GM15510 (cell line): ENCODE measurements around the gene ATXN1.
A peak's percentile ranks its signal among the peaks of the same experiment; 100 is the strongest.

ENCODE experiments used
- POLR2A ChIP-seq: IDR thresholded peaks from 3 replicates; pipeline ENCODE4 v1.6.1; 2011; ENCODE audit warnings: borderline replicate concordance; ENCODE audit not compliant: insufficient read length; ENCODE audit errors: extremely low read depth

The ATXN1 gene

DNA sequence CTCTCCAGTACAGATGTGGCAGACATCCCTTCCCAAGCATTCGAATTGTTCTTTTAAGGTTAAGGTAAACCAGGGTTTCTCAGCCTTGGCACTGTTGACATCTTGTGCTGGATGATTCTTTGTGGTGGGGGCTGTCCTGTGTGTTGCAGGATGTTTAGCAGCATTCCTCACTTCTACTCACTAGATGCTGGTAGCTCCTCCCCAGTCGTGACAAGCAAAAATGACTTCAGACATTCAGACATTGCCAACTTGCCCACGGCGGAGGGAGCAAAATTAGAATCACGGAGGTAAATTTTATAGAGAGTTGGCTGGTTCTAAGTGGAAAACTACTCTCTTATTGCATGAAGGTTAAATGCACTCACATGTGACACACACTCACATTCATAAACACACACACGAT is 334.1 kb downstream of the ATXN1 start:
- TF ChIP-seq POLR2A, result no peak

DNA sequence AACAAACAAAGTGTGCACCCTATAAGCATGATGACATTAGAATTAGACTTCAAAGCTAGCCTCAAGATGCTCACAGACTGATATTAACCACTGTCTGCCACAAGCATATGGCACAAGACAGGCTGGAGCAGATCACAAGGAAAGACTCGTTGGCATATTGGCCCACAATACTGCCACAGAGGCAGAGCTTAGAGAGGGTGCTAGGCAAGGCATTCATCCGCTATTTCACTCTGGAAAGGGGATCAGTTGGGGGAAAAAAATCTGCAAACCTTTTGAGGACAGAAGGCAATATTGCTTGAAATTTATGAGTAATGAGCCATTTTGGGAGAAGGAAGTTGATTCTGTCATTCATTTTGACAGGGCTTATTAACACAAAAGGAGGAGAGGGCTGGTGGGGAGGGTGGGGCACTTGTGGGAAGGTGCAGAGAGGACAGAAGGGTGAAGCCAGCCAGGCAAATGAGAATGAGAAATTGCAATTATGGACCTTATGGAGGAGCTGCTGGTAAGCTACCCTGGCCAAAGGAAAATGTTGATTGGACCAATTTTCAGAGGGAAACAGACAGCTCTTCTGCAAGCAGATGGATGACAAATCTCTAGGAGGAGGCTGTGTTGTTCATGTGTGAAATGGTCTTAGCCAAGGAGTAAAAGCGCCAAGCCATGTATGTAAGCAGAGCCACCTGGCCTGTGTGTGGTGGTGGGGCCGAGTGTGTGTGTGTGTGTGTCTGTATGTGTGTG is 335.2 kb downstream of the ATXN1 start:
- TF ChIP-seq POLR2A, result no peak

DNA sequence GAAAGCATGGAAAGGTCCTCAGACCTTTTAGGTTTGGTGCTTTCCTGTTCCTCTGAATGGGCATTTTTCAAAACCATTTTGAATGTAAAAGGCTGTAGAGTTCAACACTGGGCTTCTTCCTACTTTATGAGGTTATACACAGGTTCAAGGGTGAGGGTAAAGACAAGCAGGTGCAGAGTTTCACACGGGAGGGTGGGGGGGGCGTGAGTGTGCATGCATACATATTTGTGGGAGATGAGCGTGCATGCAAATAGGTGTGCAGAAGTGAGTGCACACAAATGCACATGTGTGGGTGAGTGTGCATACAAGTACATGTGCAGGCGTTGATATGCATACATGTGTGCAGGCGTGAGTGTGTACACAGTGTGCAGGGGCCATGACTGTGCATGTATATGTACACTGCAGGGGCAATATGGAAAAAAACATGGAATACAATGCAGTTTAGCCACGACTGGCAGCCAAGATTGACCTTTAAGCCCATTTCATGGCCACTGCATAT is 339.7 kb downstream of the ATXN1 start:
- TF ChIP-seq POLR2A, result no peak

GRCh38 chr6:16420715-16421461 is 340.4 kb downstream of the ATXN1 start:
- TF ChIP-seq POLR2A, result no peak

GRCh38 chr6:16420337-16420714 is 340.9 kb downstream of the ATXN1 start:
- TF ChIP-seq POLR2A, result no peak

DNA sequence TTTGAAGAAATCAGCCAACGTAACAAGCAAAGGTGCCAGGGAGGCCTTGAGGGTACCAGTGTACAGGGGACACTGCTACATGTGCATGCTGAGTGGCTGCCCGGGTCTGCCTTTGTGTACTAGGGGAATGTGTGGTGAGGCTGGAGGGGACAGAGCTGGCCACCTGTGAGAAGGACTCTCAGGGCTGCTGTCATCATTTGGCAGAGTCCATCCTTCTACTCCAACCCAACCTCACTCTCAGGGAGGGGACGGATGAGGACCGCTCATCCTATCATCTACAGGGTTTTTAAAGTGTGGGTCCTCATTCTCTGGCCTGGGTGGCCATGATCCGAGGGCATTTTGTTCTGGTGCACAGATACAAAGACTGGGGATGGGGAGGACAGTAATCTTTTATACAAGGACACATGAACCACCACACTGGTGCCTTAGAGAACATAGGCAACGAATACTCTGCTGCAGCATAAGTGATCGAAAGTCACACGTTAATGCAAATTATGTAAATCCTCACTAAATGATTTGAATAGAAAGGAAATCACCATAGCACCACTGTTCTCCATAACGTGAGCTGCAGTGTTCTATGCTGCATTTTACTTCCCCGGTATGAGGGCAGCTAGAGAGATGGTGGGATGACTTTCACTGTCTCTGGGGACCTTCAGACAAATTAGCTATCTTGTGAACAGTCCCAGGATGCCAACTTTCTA is 341.5 kb downstream of the ATXN1 start:
- TF ChIP-seq POLR2A, result peak; percentile 33

- no peak for TF ChIP-seq POLR2A
Measured at GRCh38 chr6:16418151-16418550, 343.1 kb downstream of the ATXN1 start.

- TF ChIP-seq POLR2A, result no peak
Measured at GRCh38 chr6:16415677-16416076, 345.6 kb downstream of the ATXN1 start.

GRCh38 chr6:16414205-16414604 is 347.1 kb downstream of the ATXN1 start:
- no peak for TF ChIP-seq POLR2A

- TF ChIP-seq POLR2A, result no peak
Measured at GRCh38 chr6:16413399-16413798, 347.9 kb downstream of the ATXN1 start.

GRCh38 chr6:16412982-16413381 is 348.3 kb downstream of the ATXN1 start:
- no peak for TF ChIP-seq POLR2A

GRCh38 chr6:16412171-16412570 is 349.1 kb downstream of the ATXN1 start:
- no peak for TF ChIP-seq POLR2A

- TF ChIP-seq POLR2A, result no peak
Measured at GRCh38 chr6:16409531-16410441, 351.5 kb downstream of the ATXN1 start.

GRCh38 chr6:16408766-16409165 is 352.5 kb downstream of the ATXN1 start:
- TF ChIP-seq POLR2A, result no peak

GRCh38 chr6:16406966-16407365 is 354.3 kb downstream of the ATXN1 start:
- TF ChIP-seq POLR2A, result no peak

DNA sequence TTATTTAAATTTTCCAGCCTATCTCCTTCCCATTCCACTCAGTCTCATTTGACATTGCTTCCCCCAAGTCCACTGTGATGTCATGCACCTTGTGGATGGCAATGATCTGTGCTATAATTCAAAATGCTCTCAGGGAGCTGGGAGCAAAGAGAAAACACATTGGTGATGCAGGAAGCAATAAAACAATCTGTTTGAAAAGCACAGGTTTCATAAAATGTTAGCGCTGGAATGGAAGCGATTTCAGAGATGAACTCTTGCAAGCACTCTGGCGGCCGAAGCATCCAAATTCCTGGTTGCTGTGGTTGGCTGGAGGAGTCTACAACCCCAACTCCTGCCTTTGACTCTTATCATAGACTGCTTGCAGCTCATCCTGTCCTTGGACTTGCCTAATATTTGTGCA is 355.9 kb downstream of the ATXN1 start:
- TF ChIP-seq POLR2A, result no peak
